Activated T-cell treated with anti-CD3 and anti-CD28 coated beads, Interleukin-2, amount 50 U/mL, for 4 hours (primary cell): ENCODE data around the gene PRKAG2. TPM values are rescaled to one million over a fixed set of nuclear protein-coding genes. Genes with fewer than 3 reads are reported as not detected.

Experiments
- ATAC-seq, 2 donors: fragments of 200-7000 bp; cut with Tn5 transposase; one replicate each; pipeline ENCODE4 v1.10.0; 2021
- DNase-seq: peaks from one replicate; pipeline ENCODE4 v3.0.0-alpha.2; 2020
- H3K27me3 Mint-ChIP-seq: one replicate; pipeline ENCODE4 v1.8.0; 2021; ENCODE audit warnings: low read depth, mixed read lengths
- H3K36me3 Mint-ChIP-seq: one replicate; pipeline ENCODE4 v1.8.0; 2022; ENCODE audit warnings: mixed read lengths; ENCODE audit not compliant: insufficient read depth
- H3K4me1 Mint-ChIP-seq: one replicate; pipeline ENCODE4 v1.8.0; 2021; ENCODE audit warnings: low read depth, mixed read lengths
- H3K4me3 Mint-ChIP-seq: one replicate; pipeline ENCODE4 v1.8.0; 2021; ENCODE audit warnings: mild to moderate bottlenecking, moderate library complexity, mixed read lengths
- H3K9me3 Mint-ChIP-seq: one replicate; pipeline ENCODE4 v1.8.0; 2021; ENCODE audit warnings: mixed read lengths
- total RNA-seq, 3 donors: library from RNA; stranded (reverse); gene quantifications; one replicate each; pipeline ENCODE4 v1.2.1, GENCODE V29; 2021

Gene PRKAG2
- total RNA-seq, 3 donors from 2014 or later, result 28.6 to 31.5 (median 29.3) TPM

DNA sequence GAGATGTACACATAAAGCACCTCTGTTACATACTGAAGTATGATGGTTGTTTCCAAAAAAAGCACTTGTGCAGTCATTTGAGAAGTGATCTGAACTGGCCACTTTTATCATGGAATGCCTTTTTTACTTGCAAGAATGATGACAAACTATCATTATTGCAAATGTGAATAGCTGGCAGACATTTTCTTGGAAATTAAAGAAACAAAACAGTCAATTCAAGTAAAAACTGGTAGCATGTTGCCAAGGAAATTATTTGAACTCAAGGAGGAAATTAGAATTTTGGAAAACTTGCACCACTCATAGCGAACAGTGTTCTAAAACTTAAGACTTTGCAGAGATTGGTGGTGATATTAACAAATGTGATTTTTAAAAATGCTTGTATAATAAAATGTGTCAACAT, 363.8 kb downstream of the PRKAG2 start:
- H3K36me3 Mint-ChIP-seq, result peaks cover 15% of the 10 kb centered on the region
- ATAC-seq, result no peak
- no peak for DNase-seq
- H3K27me3 Mint-ChIP-seq, result no peaks in the 10 kb centered on the region
- no peak overlapping the region for H3K4me3 Mint-ChIP-seq
- no peaks in the 10 kb centered on the region for H3K9me3 Mint-ChIP-seq
- peaks cover 84% of the 10 kb centered on the region for H3K4me1 Mint-ChIP-seq

DNA sequence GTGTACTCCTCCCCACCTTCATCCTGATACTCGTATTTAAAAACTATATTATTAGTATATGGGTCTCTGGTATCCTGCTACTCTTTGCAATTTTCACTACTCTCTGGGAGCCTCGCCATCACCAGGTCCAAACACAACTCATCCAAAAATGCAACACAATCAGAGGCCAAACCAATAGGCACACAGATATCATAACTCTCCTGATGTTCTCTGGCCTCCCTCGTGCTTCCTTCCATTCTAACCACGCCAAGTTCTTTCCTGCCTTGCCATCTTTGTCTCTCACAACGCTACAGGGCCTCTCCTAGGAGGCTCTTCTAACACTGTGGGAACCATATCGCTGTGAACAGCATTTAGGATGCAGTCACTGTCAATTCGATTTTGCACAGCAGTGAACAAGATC, 364.6 kb downstream of the PRKAG2 start:
- DNase-seq (no peak), ATAC-seq (no peak)
- Mint-ChIP-seq H3K9me3 (no peaks in the 10 kb centered on the region), H3K36me3 (peaks cover 13% of the 10 kb centered on the region), H3K27me3 (no peaks in the 10 kb centered on the region), H3K4me1 (peaks cover 82% of the 10 kb centered on the region), H3K4me3 (no peak overlapping the region)

DNA sequence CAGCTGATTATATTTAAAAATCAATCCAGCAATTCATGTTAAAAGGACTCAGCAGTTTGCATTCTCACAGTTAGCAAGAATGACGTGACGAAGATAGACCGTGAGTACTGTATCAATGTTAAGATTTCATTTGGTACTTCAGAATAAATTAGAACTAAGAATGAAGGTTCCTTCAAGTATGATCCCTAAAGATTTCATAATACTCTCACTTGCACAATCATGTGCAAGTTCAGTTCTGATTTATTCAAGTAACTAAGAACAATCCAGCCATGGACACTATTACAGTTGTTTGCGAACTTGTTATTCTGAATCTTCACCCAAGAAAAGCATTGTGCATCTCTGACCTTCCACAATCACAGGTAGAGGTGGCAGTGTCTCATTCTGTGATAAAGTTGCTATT, 365.0 kb downstream of the PRKAG2 start:
- Mint-ChIP-seq H3K9me3 (no peaks in the 10 kb centered on the region), H3K36me3 (peaks cover 12% of the 10 kb centered on the region), H3K4me3 (no peak overlapping the region), H3K4me1 (peaks cover 82% of the 10 kb centered on the region), H3K27me3 (no peaks in the 10 kb centered on the region)
- DNase-seq (no peak), ATAC-seq (no peak)

DNA sequence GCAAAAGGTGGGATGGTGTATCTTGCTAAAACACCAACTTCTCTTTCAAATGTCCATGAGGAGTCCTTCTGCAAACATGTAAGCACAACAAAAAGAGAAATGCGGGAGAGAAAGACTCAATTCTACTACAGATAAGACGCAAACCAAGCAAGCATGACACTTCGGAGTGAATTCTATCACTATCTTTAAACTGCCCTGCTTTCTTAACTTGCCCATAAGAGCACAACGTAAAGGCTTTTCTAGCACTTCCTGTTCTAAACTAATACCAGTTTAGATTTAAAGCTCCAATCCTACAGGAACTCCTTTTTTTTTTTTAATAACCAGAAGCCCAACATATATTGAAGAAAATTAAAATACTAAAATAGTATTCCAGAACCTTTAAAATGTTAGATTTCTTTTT, 365.6 kb downstream of the PRKAG2 start:
- ATAC-seq (no peak), DNase-seq (no peak)
- no peaks in the 10 kb centered on the region for H3K9me3 Mint-ChIP-seq
- H3K27me3 Mint-ChIP-seq, result no peaks in the 10 kb centered on the region
- H3K4me1 Mint-ChIP-seq, result peaks cover 81% of the 10 kb centered on the region
- H3K4me3 Mint-ChIP-seq, result no peak overlapping the region
- H3K36me3 Mint-ChIP-seq, result peaks cover 12% of the 10 kb centered on the region

DNA sequence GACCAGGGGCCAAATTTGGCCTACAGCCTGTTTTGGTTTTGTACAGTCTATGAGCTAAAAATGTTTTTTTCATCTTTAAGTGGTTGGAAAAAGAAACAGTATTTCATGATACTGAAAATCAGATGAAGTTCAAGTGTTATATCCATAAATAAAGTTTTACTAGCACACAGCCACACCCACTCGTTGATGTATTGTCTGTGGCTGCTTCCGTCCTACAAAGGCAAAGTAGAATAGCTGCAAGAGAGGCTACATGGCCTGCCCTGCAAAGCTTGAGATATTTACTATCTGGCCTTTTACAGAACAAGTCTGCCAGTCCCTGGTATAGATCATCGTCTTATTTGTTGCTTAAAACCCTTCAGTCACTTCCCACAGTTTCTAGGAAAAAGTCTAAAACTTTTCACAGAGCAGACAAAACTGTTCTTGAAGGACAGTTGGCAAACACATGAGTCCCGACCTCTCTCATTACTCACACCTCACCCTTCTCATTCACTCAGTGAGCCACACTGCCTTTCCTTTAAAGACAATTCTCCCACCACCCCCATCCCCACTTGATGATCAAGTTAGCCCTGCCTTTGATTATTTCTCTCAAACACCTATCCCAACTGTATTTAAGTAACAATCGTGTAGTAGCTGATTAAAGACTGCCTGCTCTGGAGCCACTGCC, 367.1 kb downstream of the PRKAG2 start:
- Mint-ChIP-seq H3K36me3 (peaks cover 12% of the 10 kb centered on the region), H3K9me3 (no peaks in the 10 kb centered on the region), H3K4me3 (peak overlapping the region; percentile 23), H3K4me1 (peaks cover 77% of the 10 kb centered on the region), H3K27me3 (no peaks in the 10 kb centered on the region)
- no peak for DNase-seq
- ATAC-seq, result peak in 1 of 2 donors; percentile 15

DNA sequence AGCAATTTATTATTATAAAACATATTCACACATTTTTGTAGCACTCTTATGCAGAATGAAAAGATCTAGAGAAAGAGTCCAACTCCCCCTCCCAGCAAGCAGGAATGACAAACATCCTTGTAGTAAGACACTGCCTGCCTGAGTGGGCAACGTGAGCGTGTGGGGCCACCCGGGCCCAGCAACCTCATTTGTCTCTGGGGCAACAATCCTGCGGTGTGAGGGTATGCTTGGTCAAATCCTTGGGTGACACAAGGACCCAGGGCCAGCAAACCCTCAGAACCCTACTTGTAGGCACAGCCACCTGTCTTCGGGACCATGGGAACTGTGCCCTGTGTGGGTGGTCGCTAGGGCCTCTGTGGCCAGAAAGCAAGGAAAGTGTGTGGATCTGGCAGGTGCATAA, 367.9 kb downstream of the PRKAG2 start:
- peaks cover 8% of the 10 kb centered on the region for H3K36me3 Mint-ChIP-seq
- H3K27me3 Mint-ChIP-seq, result no peaks in the 10 kb centered on the region
- H3K4me1 Mint-ChIP-seq, result peaks cover 70% of the 10 kb centered on the region
- no peaks in the 10 kb centered on the region for H3K9me3 Mint-ChIP-seq
- ATAC-seq (no peak), DNase-seq (no peak)
- no peak overlapping the region for H3K4me3 Mint-ChIP-seq

DNA sequence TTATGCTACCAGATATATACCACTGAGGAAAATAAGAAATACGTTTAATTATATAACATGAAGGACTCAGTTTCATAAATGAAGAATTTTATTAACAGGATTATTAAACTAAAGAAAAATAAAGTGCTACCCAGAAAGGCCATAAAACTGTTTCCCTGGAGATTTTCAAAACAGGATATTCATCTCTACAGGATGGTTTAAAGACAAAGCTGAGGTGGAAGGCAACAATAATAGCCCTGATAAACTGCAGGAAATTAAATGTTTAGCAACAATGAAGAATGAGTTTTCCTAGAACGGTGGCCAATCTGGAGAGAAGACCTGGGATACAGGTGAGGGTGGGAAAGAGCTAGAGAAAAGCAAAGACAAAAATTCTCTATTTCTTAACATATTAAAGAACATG, 369.1 kb downstream of the PRKAG2 start:
- peaks cover 63% of the 10 kb centered on the region for H3K4me1 Mint-ChIP-seq
- H3K36me3 Mint-ChIP-seq, result no peaks in the 10 kb centered on the region
- no peaks in the 10 kb centered on the region for H3K27me3 Mint-ChIP-seq
- ATAC-seq, result no peak
- no peak for DNase-seq
- no peaks in the 10 kb centered on the region for H3K9me3 Mint-ChIP-seq
- H3K4me3 Mint-ChIP-seq, result no peak overlapping the region

DNA sequence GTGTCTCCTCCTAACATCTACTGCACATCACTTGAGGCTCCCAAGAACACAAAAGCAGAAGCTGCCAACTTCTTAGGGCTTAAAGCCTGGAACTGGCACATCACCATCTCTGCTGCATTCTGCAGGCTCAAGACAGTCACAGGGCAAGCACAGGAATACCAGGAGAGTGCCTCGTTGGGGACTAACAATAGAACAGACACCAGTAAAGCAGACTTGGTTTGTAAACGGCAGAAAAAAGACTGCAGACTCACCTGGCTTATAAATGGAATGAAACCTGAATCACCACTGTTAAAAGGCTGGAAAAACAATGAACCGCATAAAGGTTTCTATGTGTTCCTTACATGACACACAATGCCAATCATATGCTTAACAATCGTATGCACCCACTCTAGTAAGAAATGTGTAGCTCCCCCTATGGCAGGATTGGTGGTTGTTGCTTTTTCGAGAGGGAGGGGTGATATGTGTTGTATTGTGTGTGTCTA, 370.0 kb downstream of the PRKAG2 start:
- peaks cover 57% of the 10 kb centered on the region for H3K4me1 Mint-ChIP-seq
- no peaks in the 10 kb centered on the region for H3K27me3 Mint-ChIP-seq
- H3K36me3 Mint-ChIP-seq, result peaks cover 2% of the 10 kb centered on the region
- no peak for ATAC-seq
- no peak overlapping the region for H3K4me3 Mint-ChIP-seq
- DNase-seq, result no peak
- no peaks in the 10 kb centered on the region for H3K9me3 Mint-ChIP-seq

Other genes with a start within 250 kb of the PRKAG2 start
- not detected for gene GALNTL5, start 79.3 kb upstream of the PRKAG2 start, total RNA-seq
- gene GALNT11, start 148.6 kb upstream of the PRKAG2 start, total RNA-seq, result 10 to 100 TPM; 16.6 to 17.3 (median 16.7) TPM